Fibroblast of skin of scalp (primary cell): ENCODE results near the gene GRIN1.

Experiments
- DNase-seq: peaks from one replicate; pipeline ENCODE4 v3.0.0-alpha.2; 2013

GRIN1 gene

GRCh38 chr9:137195525-137196220 lies 56.7 kb downstream of the GRIN1 start:
- DNase-seq: no peak

GRCh38 chr9:137198051-137198901 lies 59.3 kb downstream of the GRIN1 start:
- DNase-seq: no peak

DNA sequence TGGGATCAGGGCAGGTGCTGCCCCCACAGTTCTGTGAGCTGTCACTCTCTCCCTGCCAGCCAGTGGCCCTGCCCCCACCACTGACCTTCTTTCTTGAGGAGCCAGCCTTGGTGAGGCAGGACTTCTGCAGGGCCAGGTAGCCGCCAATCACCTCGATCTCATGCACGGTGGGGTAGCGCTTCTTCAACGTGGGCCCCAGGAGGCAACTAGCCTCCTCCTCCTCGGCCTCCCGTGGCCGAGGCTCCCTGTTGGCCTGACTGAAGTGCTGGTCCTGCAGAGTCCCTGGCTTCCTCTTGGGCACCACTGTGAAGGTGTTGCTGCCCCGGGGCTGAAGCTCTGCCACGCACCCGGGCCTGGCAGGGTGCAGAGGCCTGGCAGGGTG lies 59.9 kb downstream of the GRIN1 start:
- DNase-seq: no peak

GRCh38 chr9:137199411-137200121 lies 60.6 kb downstream of the GRIN1 start:
- no peak for DNase-seq

GRCh38 chr9:137200311-137201204 lies 61.6 kb downstream of the GRIN1 start, which contains the start of gene TPRN:
Gene TPRN, minus strand, starts transcription at chr9:137200741. Its CDS starts 30 bp downstream, at chr9:137200711.
- DNase-seq: peak; percentile 100

DNA sequence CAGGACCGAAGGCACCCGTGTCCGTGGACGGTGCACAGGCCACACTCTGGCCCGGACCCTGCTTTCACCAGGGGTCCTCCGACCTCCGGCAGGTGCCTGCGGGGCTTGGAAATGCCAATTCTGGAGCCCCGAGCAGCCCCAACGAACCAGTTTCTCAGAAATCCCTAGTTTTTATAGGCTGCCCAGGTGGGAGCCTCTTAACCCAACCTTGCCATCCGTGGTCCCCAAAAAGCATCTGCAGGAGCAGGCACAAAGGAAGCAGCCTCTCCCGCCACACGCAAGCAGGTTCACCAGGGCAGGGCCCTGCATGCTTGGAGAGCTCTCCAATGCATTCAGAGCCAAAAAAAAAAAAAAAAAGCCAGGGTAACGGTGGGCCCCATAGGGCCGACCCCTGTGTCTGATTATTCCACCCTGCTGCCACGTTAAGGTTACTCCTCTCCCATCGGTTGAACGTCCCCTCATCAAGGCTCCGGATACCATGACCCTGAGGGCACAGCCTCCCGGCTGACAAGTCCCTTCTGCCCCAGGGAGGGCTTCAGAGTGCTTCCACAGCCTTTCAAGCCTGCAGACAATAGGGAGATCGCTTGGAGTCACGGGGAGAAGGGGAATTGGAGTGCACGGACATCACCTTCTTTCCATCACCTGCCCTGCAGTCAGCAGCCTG lies 62.4 kb downstream of the GRIN1 start:
- DNase-seq: no peak

GRCh38 chr9:137202966-137203365 lies 64.0 kb downstream of the GRIN1 start:
- no peak for DNase-seq

GRCh38 chr9:137204731-137205125 lies 65.8 kb downstream of the GRIN1 start:
- DNase-seq: no peak

GRCh38 chr9:137205126-137206069 lies 66.4 kb downstream of the GRIN1 start, which contains the start of the genes NDOR1 and TMEM203:
Gene NDOR1, plus strand, starts transcription at chr9:137205700. Its CDS starts 78 bp downstream, at chr9:137205778.
Gene TMEM203, minus strand, starts transcription at chr9:137205648. Its CDS starts 234 bp downstream, at chr9:137205414.
- DNase-seq: peak; percentile 87

GRCh38 chr9:137206602-137207001 lies 67.6 kb downstream of the GRIN1 start:
- no peak for DNase-seq

DNA sequence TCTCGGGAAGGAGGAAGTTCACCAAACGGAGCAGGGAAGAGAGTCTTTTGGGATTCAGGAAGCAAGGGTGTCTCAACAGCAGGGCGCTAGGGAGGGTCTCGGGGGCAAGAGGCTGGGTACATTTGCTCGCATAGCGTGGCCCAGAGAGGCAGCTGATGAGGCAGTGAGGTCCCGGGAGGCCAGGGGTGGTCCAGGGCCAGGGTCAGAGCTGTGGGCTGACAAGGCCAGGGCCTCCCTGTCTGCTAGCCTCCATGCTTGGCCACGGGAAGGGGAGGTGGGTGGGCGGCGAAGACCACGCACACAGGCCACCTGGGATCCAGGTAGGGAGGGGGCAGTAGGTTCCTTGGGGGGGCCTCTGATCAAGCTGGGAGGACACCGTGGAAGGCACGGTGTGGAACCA lies 72.6 kb downstream of the GRIN1 start:
- no peak for DNase-seq

GRCh38 chr9:137212520-137212919 lies 73.6 kb downstream of the GRIN1 start:
- no peak for DNase-seq

DNA sequence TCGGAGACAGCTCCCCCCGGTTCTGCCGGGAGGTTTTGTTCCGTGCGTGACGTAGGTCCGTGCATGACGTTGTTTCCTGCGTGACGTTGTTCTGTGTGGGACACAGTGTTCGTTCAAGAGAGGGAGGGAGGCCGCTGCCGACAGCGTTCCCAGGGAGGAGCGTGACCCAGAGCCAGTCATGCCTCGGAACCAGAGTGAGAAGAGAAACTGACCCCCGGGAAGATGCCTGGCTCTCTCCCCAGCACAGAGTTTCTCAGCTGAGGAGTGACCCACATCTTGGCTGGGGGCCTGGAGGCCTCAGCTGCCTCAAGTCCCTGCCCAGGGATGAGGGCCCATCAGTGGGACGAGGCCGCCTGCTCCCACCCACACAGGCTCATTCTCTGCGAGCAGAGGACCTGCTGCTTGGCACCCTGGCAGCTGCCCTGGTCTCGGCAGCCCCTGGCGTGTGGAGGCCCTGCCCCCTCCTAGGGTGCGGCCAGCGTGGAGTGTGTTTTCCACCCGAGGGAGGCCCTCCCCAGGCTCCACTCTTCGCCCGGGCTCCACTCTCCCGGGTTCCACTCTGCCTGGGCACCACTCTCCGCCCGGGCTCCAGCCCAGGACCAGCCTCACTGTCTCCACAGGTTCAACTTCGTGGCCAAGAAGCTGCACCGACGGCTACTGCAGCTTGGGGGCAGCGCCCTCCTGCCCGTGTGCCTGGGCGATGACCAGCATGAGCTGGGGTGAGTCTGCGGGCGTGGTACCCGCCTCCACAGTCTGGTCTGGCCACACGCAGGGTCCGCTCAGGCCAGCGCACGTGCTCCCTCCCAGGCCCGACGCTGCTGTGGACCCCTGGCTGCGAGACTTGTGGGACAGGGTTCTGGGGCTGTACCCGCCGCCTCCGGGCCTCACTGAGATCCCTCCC lies 74.5 kb downstream of the GRIN1 start:
- no peak for DNase-seq

GRCh38 chr9:137214620-137215019 lies 75.7 kb downstream of the GRIN1 start:
- no peak for DNase-seq

DNA sequence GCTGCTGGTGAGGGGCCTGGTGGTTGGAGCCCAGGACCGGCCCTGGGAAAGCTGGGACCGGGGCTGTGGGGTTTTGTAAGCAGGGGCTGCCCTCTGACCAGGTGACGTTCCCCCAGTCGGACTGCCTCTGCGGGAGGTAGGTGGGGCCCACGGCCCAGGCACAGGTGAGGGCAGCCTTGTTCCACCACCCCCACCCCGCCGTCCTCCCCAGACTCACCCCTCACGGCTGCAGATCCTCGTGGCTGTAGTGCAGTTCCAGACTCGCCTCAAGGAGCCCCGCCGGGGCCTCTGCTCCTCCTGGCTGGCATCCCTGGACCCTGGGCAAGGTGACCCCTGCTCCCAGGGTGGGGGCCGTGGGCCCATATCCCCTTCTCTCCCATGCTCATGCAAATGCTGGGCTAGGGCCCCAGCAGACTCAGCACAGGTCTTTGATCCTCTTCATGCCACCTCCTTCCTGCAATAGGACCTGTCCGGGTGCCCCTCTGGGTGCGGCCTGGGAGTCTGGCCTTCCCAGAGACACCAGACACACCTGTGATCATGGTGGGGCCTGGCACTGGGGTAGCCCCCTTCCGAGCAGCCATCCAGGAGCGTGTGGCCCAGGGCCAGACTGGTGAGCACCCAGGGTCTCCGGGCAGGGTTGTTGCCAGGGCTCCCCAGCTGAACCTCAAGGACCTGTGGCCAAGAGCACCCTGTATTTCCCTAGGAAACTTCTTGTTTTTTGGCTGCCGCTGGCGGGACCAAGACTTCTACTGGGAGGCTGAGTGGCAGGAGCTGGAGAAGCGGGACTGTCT lies 76.4 kb downstream of the GRIN1 start:
- DNase-seq: no peak

GRCh38 chr9:137216188-137216965 lies 77.4 kb downstream of the GRIN1 start:
- DNase-seq: no peak
